ENCODE results near the gene FARP1. TPM values are rescaled to one million over a fixed set of nuclear protein-coding genes. Genes with fewer than 3 reads are reported as not detected.

Gene FARP1
- total and polyA plus RNA-seq, 2 of the 8 experiments (the other 6 are each of a cell fraction or from before 2014, with no cell fraction given) = 24.7 to 104 TPM

DNA sequence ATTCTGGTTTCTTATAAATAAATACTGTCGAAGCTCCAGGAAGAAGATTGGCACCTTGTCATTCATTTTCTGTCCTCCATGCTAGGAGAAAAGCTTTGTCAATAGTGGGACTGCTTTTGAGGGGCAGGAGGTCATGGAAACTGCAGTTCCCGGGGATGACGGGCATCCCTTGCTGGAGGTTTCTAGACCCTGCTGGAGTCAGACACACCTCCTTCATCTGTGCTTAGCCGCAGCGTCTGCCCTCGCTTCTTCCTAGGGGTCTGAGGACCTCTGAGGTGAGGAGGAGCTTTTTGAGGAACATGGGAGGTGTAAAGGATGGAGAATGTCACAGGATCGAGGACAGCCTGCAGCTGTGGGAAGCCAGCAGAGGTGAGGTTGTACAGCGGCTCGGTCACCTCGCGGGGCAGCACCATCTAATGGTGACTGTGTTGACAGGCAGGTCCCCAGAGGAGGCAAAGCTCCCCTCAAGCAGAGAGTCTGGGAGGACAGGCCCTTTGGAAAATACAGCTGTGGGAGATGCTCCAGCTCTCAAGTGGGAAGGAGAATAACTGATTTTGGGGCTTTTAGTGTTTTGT, 206.9 kb downstream of the FARP1 start:
- Histone ChIP-seq H4K20me1 (replicated peaks in 1 of 2; ENCODE audit: control insufficient read depth in 1 of 2, insufficient read depth in 2 of 2, low read length in 2 of 2) (peaks cover 0 to 1% of the 10 kb centered on the region in 2 experiments), H3K9me3 (ENCODE audit: insufficient read depth in 2 of 2, low read depth in 1 of 2, low read length in 1 of 2) (no peaks in the 10 kb centered on the region), H2BK5ac (ENCODE audit: low read depth, low read length) (no peak overlapping the region), H2AFZ (ENCODE audit: low read length) (no peak overlapping the region), H3K23ac (ENCODE audit: insufficient read length) (no peak overlapping the region), H2BK12ac (ENCODE audit: low read depth, low read length) (no peak overlapping the region), H3K27ac (ENCODE audit: low read depth, low read length) (no peak overlapping the region), H3K79me2 (ENCODE audit: control insufficient read depth in 1 of 2, insufficient read depth in 2 of 2, low read length in 2 of 2) (no peaks in the 10 kb centered on the region; a peak in 1 of 4 replicates), H3K79me1 (ENCODE audit: low read depth, low read length) (no peaks in the 10 kb centered on the region; the same call in 1 of the 2 replicates), H3K23me2 (ENCODE audit: low read depth, low read length) (no peaks in the 10 kb centered on the region), H3K14ac (ENCODE audit: insufficient read length) (no peak overlapping the region), H3K4me2 (ENCODE audit: insufficient read depth in 1 of 2, low read depth in 2 of 2, low read length in 2 of 2) (no peak overlapping the region), H3K27me3 (replicated peaks in 1 of 4; ENCODE audit: control insufficient read depth in 3 of 4, extremely low read depth in 1 of 4, insufficient read depth in 3 of 4, low read length in 3 of 4) (no peaks in the 10 kb centered on the region), H2BK120ac (replicated peaks; ENCODE audit: low read depth, low read length) (no peak overlapping the region), H2AK5ac (ENCODE audit: low read depth, low read length) (no peak overlapping the region), H3K9ac (replicated peaks in 1 of 4; ENCODE audit: extremely low read depth in 1 of 4, low read depth in 3 of 4, low read length in 3 of 4) (no peak overlapping the region), H4K8ac (ENCODE audit: extremely low read depth, insufficient read depth, low read length) (no peak overlapping the region), H2BK20ac (ENCODE audit: low read length) (no peak overlapping the region), H2BK15ac (ENCODE audit: low read length) (no peak overlapping the region), H4K91ac (replicated peaks; ENCODE audit: insufficient read length, low read length) (no peak overlapping the region), H3K18ac (ENCODE audit: extremely low read depth, low read length) (no peak overlapping the region), H3K4ac (replicated peaks; ENCODE audit: insufficient read length, low read depth, low read length) (no peak overlapping the region), H4K5ac (ENCODE audit: insufficient read length, low read depth, low read length) (no peak overlapping the region), H3K4me3 (ENCODE audit: extremely low read depth in 1 of 4, insufficient read depth in 2 of 4, low read depth in 3 of 4, low read length in 4 of 4) (no peak overlapping the region), H3K4me1 (replicated peaks in 1 of 4; ENCODE audit: control insufficient read depth in 3 of 4, insufficient read depth in 4 of 4, low read length in 3 of 4) (no peaks in the 10 kb centered on the region; a peak in 1 of 7 replicates), H3K56ac (replicated peaks; ENCODE audit: insufficient read length, low read depth, low read length) (no peak overlapping the region), H3K36me3 (ENCODE audit: control insufficient read depth in 2 of 4, insufficient read depth in 4 of 4, low read length in 3 of 4) (no peaks in the 10 kb centered on the region)
- ChIA-PET CTCF (ENCODE audit: partially characterized antibody) (interaction anchor here (0.6 to 4.0 kb wide), 27 partner anchors 11 to 322 kb away, joined by 3 to 14 read pairs (median 4); no protein-coding TSS in a partner anchor), POLR2A (ENCODE audit: partially characterized antibody) (no interaction called here)
- TF ChIP-seq TCF12 (IDR thresholded peaks at IDR 0.05; ENCODE audit: low read depth, low read length) (no peak), RAD21 (IDR thresholded peaks at IDR 0.05 in 1 of 2, conservative IDR thresholded peaks at IDR 0.05 in 1 of 2; ENCODE audit: low read depth in 2 of 2, low read length in 2 of 2) (peak; percentile 71 to 79), TAF1 (IDR thresholded peaks at IDR 0.05; ENCODE audit: low read depth, low read length) (no peak)
- TF ChIP-seq, protein P1, sequence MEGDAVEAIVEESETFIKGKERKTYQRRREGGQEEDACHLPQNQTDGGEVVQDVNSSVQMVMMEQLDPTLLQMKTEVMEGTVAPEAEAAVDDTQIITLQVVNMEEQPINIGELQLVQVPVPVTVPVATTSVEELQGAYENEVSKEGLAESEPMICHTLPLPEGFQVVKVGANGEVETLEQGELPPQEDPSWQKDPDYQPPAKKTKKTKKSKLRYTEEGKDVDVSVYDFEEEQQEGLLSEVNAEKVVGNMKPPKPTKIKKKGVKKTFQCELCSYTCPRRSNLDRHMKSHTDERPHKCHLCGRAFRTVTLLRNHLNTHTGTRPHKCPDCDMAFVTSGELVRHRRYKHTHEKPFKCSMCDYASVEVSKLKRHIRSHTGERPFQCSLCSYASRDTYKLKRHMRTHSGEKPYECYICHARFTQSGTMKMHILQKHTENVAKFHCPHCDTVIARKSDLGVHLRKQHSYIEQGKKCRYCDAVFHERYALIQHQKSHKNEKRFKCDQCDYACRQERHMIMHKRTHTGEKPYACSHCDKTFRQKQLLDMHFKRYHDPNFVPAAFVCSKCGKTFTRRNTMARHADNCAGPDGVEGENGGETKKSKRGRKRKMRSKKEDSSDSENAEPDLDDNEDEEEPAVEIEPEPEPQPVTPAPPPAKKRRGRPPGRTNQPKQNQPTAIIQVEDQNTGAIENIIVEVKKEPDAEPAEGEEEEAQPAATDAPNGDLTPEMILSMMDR (IDR thresholded peaks at IDR 0.05; ENCODE audit: control extremely low read depth in 1 of 3, insufficient read depth in 1 of 3, low read depth in 1 of 3, low read length in 3 of 3) = peak; percentile 52 to 72 (median 67)
- peak in 1 of 2 experiments; percentile 70 for DNase-seq (ENCODE audit: low read depth in 1 of 2, low spot score in 2 of 2)
- FAIRE-seq = no peak
- WGBS, 2 experiments (ENCODE audit: extremely low coverage in 1 of 2, insufficient coverage in 1 of 2, insufficient read length in 1 of 2, insufficient replicate concordance in 2 of 2, low coverage in 1 of 2, low lambda C conversion rate in 2 of 2, missing lambda C conversion rate in 1 of 2) = 75% methylated on average over 11 of the region's 11 CpGs; no CpG with 5 or more reads in 1 of the 2 experiments

All from H1 (cell line).